KOPT-K1 (cell line): ENCODE measurements around the gene GNAQ.

Source experiments
- H3K27ac ChIP-seq: fragments of 200-600 bp; sonication (generic); 2 replicates; pipeline ENCODE4 v1.5.1; 2016; ENCODE audit warnings: antibody characterized with exemption, mild to moderate bottlenecking, low read depth, low read length; ENCODE audit not compliant: poor library complexity, severe bottlenecking
- H3K36me3 ChIP-seq: fragments of 200-600 bp; sonication (generic); 2 replicates; pipeline ENCODE4 v1.5.1; 2017; ENCODE audit warnings: antibody characterized with exemption, mild to moderate bottlenecking, low read length, moderate library complexity; ENCODE audit not compliant: insufficient read depth
- H3K9me3 ChIP-seq: fragments of 200-600 bp; sonication (generic); 2 replicates; pipeline ENCODE4 v1.5.1; 2017; ENCODE audit warnings: antibody characterized with exemption, low read length, mild to moderate bottlenecking; ENCODE audit not compliant: insufficient read depth, poor library complexity, severe bottlenecking

The GNAQ gene

GRCh38 chr9:77909306-77909705, 122.3 kb downstream of the GNAQ start:
- Histone ChIP-seq H3K36me3 (peaks cover 14% of the 10 kb centered on the region), H3K9me3 (peaks cover 5% of the 10 kb centered on the region), H3K27ac (peak overlapping the region; percentile 100)

- peak overlapping the region; percentile 100 for H3K27ac ChIP-seq
Measured at GRCh38 chr9:77908293-77908692, 123.3 kb downstream of the GNAQ start.

GRCh38 chr9:77907585-77907984, 124.0 kb downstream of the GNAQ start:
- H3K27ac ChIP-seq = peak overlapping the region; percentile 100
- peaks cover under 1% of the 10 kb centered on the region for H3K9me3 ChIP-seq
- peaks cover 14% of the 10 kb centered on the region for H3K36me3 ChIP-seq

More at GRCh38 chr9:77908293-77908692, 123.3 kb downstream of the GNAQ start:
- Histone ChIP-seq H3K9me3 (peaks cover 5% of the 10 kb centered on the region), H3K36me3 (peaks cover 11% of the 10 kb centered on the region)

DNA sequence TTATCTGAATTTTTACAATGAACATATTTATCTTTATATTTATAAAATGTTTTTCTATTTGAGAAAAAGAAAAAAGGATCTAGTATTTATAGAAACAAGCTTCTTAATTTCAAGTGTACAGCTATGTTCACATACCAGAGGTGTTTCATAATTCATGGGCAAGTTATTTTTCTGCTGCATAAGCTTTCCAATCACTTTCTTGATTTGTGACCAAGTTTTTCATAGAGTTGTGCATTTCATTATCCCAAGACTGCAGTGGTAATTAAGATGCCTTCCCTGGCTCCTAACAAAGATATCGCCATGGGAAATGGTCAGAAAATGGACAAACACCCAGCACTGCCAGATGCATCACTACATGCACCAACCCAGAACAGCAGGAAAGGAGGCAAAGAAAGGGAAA, 124.6 kb downstream of the GNAQ start:
- Histone ChIP-seq H3K36me3 (peaks cover 18% of the 10 kb centered on the region), H3K27ac (peak overlapping the region; percentile 100), H3K9me3 (no peaks in the 10 kb centered on the region)

GRCh38 chr9:77903666-77904285, 127.8 kb downstream of the GNAQ start:
- peak overlapping the region; percentile 84 for H3K27ac ChIP-seq
- H3K9me3 ChIP-seq = no peaks in the 10 kb centered on the region
- H3K36me3 ChIP-seq = peaks cover 28% of the 10 kb centered on the region

GRCh38 chr9:77901771-77902170, 129.8 kb downstream of the GNAQ start:
- peak overlapping the region; percentile 84 for H3K27ac ChIP-seq
- H3K36me3 ChIP-seq = peaks cover 28% of the 10 kb centered on the region
- no peaks in the 10 kb centered on the region for H3K9me3 ChIP-seq

- Histone ChIP-seq H3K36me3 (peaks cover 28% of the 10 kb centered on the region), H3K9me3 (no peaks in the 10 kb centered on the region), H3K27ac (peak overlapping the region; percentile 84)
Measured at GRCh38 chr9:77901018-77901417, 130.6 kb downstream of the GNAQ start.

- H3K27ac ChIP-seq = peak overlapping the region; percentile 84
- H3K9me3 ChIP-seq = no peaks in the 10 kb centered on the region
- H3K36me3 ChIP-seq = peaks cover 39% of the 10 kb centered on the region
Measured at GRCh38 chr9:77899679-77900354, 131.8 kb downstream of the GNAQ start.

DNA sequence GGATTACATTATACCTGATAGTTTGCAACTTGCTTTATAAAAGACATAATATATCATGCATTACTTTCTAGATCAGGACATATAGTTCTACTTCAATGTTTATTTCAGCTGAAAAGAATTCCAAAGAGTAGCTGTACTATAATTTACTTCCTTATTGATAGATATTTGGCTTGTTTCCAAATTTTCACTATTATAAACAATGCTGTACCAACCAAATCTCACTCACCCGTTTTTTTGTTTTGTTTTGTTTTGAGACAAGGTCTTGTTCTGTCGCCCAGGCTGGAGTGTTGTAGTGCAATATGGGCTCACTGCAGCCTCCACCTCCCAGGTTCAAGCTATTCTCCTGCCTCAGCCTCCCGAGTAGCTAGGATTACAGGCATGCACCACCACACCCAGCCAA, 132.7 kb downstream of the GNAQ start:
- no peaks in the 10 kb centered on the region for H3K9me3 ChIP-seq
- peak overlapping the region; percentile 84 for H3K27ac ChIP-seq
- peaks cover 38% of the 10 kb centered on the region for H3K36me3 ChIP-seq

GRCh38 chr9:77896938-77897667, 134.5 kb downstream of the GNAQ start:
- no peaks in the 10 kb centered on the region for H3K9me3 ChIP-seq
- H3K27ac ChIP-seq = peak overlapping the region; percentile 61
- H3K36me3 ChIP-seq = peaks cover 24% of the 10 kb centered on the region

DNA sequence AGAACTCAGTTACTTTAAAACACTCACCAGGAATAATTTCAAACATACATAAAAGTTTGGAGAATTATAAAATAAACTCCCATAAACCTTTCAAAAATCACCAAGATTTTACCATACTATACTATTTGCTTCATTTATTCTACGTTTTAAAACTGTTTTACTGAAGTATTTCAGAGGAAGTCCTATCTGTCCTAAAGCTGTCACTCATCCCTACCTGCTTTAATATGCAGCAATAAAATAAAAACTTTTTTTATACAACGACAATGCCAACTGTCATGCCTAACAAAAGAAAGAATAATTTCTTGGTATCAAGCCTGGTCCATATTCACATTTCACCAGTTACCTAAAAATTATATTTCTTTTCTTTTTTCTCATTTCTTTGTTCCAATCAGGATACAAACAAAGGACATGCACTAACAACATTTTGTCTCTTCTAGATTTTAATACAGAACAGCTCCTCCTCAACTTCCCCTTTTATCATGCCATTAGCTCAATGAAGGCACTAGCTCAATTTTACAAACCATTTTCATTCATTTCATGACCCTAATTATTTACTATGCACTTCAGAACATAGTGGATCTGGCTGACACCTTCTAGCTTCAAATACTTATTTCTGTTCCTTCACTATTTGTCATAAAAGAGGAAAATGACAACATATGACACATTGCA, 135.2 kb downstream of the GNAQ start:
- Histone ChIP-seq H3K27ac (peak overlapping the region; percentile 61), H3K9me3 (no peaks in the 10 kb centered on the region), H3K36me3 (peaks cover 24% of the 10 kb centered on the region)

DNA sequence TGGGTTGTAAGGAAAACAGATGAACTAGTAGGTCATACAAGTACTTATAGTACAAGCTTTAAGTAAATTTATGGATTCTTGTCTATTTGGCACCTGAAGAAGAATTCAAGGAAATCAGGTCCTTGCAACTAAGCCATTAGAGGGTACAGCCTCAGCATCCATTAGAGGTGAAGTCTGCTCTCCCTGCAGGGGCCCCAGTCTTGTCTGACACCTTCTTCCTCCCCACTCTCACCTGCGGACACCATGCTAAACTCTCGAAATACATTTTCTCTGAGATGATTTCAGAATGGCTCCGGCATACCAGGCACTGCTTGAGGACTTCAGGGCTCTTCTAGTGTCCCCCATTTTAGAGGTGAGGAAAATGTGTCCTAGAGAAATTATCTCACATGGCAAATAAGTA, 137.9 kb downstream of the GNAQ start:
- H3K27ac ChIP-seq = peak overlapping the region; percentile 77
- no peaks in the 10 kb centered on the region for H3K9me3 ChIP-seq
- H3K36me3 ChIP-seq = peaks cover 34% of the 10 kb centered on the region

DNA sequence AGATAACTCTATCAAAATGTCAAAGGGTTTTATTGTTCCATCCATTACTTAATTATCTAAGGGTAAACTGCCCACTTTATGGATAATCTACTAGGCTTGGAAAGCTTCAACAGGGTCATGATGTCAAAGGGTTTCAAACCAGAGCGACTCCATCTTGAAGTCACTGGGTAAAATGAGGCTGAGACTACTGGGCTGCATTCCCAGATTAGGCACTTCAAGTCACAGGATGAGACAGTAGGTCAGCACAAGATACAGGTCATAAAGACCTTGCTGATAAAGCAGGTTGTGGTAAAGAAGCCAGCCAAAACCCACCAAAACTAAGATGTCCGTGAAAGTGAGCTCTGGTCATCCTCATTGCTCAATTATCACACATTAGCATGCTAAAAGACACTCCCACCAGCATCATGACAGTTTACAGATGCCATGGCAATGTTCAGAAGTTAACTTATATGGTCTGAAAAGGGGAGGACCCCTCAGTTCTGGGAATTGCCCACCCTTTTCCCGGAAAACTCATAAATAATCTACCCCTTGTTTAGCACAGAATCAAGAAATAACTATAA, 138.6 kb downstream of the GNAQ start:
- Histone ChIP-seq H3K9me3 (no peaks in the 10 kb centered on the region), H3K36me3 (peaks cover 37% of the 10 kb centered on the region), H3K27ac (peak overlapping the region; percentile 77)

DNA sequence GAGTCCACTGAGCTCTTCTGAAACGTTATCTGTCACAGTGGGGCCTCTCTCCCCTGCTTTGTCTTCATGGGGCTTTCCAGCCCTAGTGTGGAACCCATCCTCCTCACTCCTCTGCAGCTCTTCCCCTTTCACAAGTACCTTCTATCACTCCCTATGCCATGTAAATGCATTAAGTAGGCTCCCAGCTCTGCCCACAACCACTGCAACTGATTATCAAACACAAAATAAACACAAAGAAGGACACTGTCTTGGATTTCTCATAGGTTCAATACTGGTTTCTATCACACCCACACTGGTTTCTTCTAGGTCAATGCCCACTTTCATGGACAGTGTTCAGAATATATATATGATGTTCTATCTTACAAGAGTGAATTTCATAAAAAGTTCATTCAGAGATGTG, 139.4 kb downstream of the GNAQ start:
- Histone ChIP-seq H3K9me3 (no peaks in the 10 kb centered on the region), H3K27ac (peak overlapping the region; percentile 77), H3K36me3 (peaks cover 37% of the 10 kb centered on the region)
